GM10266 (cell line): ENCODE results near the gene MPDZ.

Experiments
- DNase-seq: peaks from one replicate; pipeline ENCODE4 v3.0.0; 2012; ENCODE audit errors: extremely low spot score
- CTCF ChIP-seq: IDR thresholded peaks from 2 replicates; pipeline ENCODE4 v1.5.1; 2012; ENCODE audit warnings: mild to moderate bottlenecking, low read depth; ENCODE audit not compliant: control insufficient read depth, insufficient read depth; ENCODE audit errors: missing control alignments

The MPDZ gene

GRCh38 chr9:13110766-13111417, 168.6 kb downstream of the MPDZ start:
- DNase-seq = no peak
- TF ChIP-seq CTCF = no peak

DNA sequence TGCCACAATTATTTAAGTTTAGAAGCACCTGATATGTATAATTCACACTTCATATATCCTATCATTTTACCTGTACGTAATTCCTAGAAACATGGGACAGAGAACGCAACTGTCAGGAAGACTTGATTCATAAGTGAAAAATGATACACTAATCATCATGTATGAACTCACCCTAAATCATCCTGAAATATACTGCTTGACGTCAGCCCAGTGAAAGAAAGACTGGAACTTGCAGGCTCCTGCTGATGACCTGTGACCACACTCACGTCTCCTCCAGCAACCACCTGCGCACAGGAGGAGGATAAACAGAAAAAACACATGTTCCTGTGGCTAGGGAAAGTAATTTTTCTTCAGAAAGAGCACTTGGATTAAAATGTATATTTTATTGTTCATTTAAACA, 169.7 kb downstream of the MPDZ start:
- DNase-seq = no peak

GRCh38 chr9:13107008-13107407, 172.5 kb downstream of the MPDZ start:
- no peak for TF ChIP-seq CTCF
- no peak for DNase-seq

More for the DNA sequence above, 169.7 kb downstream of the MPDZ start:
- TF ChIP-seq CTCF = no peak

GRCh38 chr9:13100914-13101572, 178.4 kb downstream of the MPDZ start:
- TF ChIP-seq CTCF = no peak
- no peak for DNase-seq

GRCh38 chr9:13095056-13095455, 184.4 kb downstream of the MPDZ start:
- no peak for DNase-seq
- TF ChIP-seq CTCF = no peak

- no peak for TF ChIP-seq CTCF
- DNase-seq = no peak
Observed at GRCh38 chr9:13090628-13091027, 188.9 kb downstream of the MPDZ start.

GRCh38 chr9:13089666-13090065, 189.8 kb downstream of the MPDZ start:
- DNase-seq = no peak
- no peak for TF ChIP-seq CTCF
